WERI-Rb-1 (cell line): ENCODE data around the gene IL37.

Experiments used
- DNase-seq: peaks from one replicate; pipeline ENCODE4 v3.0.0-alpha.2; 2020
- H3K27ac ChIP-seq: fragments of 250-450 bp; sonication (Bioruptor Pico); 2 replicates; pipeline ENCODE4 v1.5.1; 2020; ENCODE audit warnings: mild to moderate bottlenecking, moderate library complexity
- H3K27me3 ChIP-seq: fragments of 250-450 bp; sonication (Bioruptor Pico); 2 replicates; pipeline ENCODE4 v1.5.1; 2021; ENCODE audit warnings: mild to moderate bottlenecking, low read depth, moderate library complexity; ENCODE audit not compliant: insufficient read depth, severe bottlenecking
- H3K36me3 ChIP-seq: fragments of 250-450 bp; sonication (Bioruptor Pico); 2 replicates; pipeline ENCODE4 v1.5.1; 2020; ENCODE audit warnings: mild to moderate bottlenecking, moderate library complexity
- H3K4me3 ChIP-seq: 2 replicates; pipeline ENCODE4 v1.5.1; 2011; ENCODE audit warnings: low read depth, mild to moderate bottlenecking, control low read depth, low read length
- H3K9me3 ChIP-seq: fragments of 250-450 bp; sonication (Bioruptor Pico); 2 replicates; pipeline ENCODE4 v1.5.1; 2021; ENCODE audit warnings: mild to moderate bottlenecking, moderate library complexity; ENCODE audit not compliant: severe bottlenecking
- CTCF ChIP-seq: IDR thresholded peaks from 2 replicates; pipeline ENCODE4 v1.5.1; 2011; ENCODE audit warnings: low read depth, mild to moderate bottlenecking, control low read depth, inconsistent platforms, low read length

Gene IL37

GRCh38 chr2:112959109-112959812 is 48.3 kb downstream of the IL37 start:
- no peak overlapping the region for H3K27ac ChIP-seq
- DNase-seq, result peak; percentile 42
- TF ChIP-seq CTCF, result no peak
- H3K36me3 ChIP-seq, result no peaks in the 10 kb centered on the region
- H3K27me3 ChIP-seq, result no peaks in the 10 kb centered on the region
- H3K4me3 ChIP-seq, result no peak overlapping the region
- no peaks in the 10 kb centered on the region for H3K9me3 ChIP-seq

GRCh38 chr2:112960230-112960825 is 49.4 kb downstream of the IL37 start:
- TF ChIP-seq CTCF, result peak; percentile 26; the same call in 1 of the 2 replicates
- H3K4me3 ChIP-seq, result no peak overlapping the region
- H3K9me3 ChIP-seq, result no peaks in the 10 kb centered on the region
- no peaks in the 10 kb centered on the region for H3K36me3 ChIP-seq
- H3K27me3 ChIP-seq, result no peaks in the 10 kb centered on the region
- no peak for DNase-seq
- no peak overlapping the region for H3K27ac ChIP-seq

GRCh38 chr2:112962308-112963175 is 51.6 kb downstream of the IL37 start:
- Histone ChIP-seq H3K27ac (no peak overlapping the region), H3K36me3 (no peaks in the 10 kb centered on the region), H3K27me3 (no peaks in the 10 kb centered on the region), H3K4me3 (no peak overlapping the region), H3K9me3 (no peaks in the 10 kb centered on the region)
- DNase-seq, result no peak
- TF ChIP-seq CTCF, result no peak

GRCh38 chr2:112967023-112967422 is 56.1 kb downstream of the IL37 start:
- no peak for TF ChIP-seq CTCF
- no peaks in the 10 kb centered on the region for H3K9me3 ChIP-seq
- H3K27ac ChIP-seq, result no peak overlapping the region
- H3K36me3 ChIP-seq, result no peaks in the 10 kb centered on the region
- no peak overlapping the region for H3K4me3 ChIP-seq
- no peak for DNase-seq
- H3K27me3 ChIP-seq, result no peaks in the 10 kb centered on the region
